COLO829 (cell line): Measurements from ENCODE around the gene ONECUT3.
"Not testable (repeated sequence)": the region's sequence is repeated elsewhere in the genome, so short reads cannot be mapped to it uniquely, and the experiment has no call there.

ENCODE experiments used
- DNase-seq: peaks from one replicate; pipeline ENCODE4 v3.0.0; 2012; ENCODE audit warnings: low spot score

ONECUT3 gene

DNA sequence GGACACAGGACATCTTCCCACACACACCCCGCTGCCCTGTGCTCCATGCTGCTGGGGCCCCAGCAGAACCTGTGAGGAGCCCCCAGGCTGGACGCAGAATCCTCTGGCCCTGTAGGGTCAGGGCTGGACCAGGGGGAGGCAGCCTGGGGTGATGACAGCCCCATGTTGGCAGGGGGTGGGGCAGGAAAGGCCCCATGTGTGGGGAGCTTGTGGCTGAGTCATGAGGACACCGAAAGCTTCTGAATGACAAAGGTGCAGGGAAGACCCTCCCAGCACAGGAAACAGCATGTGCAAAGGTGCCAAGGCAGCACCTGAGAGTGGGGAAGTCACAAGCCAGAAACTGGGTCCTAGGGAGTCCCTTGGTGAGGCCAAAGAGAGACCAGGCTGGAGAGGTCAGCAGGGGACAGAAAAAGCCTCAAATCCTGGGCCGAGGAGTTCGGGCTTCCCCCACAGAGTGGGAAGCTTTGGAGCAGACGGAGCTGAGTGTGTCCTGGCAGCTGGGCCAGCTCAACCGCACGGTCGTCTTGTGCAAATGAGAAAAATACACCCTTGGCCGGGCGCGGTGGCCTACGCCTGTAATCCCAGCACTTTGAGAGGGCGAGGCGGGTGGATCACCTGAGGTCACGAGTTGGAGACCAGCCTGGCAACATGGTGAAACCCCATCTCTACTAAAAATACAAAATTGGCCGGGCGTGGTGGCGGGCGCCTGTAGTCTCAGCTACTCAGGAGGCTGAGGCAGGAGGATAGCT is 41.3 kb downstream of the ONECUT3 start:
- no peak for DNase-seq

DNA sequence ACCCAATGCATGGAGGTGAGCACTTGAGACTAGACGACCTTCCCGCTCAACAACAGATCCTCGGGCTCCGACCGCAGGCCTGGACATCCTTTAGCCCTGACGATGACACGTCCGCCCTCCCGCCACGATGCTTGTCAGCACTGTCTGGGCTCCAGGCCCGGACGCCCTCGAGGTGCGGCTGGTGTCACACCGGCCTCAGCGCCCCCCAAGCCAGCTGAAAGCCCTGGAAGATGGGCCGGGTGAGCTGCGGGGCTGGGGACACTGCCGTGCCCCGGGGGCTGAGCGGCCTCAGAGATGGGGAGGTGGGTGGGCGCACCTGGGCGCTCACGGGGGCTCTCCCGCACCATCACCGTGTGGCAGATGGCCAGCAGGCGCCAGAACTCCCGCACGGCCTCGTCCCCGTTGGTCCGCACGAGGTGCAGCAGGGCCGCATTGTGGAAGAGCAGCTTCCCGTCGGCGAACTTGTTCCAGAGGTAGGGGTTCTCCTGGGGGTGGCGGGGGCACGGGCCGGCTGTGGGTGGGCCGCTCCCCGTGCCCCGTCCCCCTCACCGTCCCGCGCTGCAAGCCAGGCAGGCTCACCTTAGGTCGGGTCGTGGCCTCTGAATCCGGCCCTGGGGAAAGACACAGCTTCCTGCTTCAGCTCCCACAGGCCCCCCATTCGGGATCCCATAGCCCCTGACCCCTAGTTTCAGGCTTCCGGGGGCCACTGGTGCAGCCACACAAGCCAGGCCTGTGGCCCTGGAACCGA is 43.3 kb downstream of the ONECUT3 start:
- DNase-seq = no peak

DNA sequence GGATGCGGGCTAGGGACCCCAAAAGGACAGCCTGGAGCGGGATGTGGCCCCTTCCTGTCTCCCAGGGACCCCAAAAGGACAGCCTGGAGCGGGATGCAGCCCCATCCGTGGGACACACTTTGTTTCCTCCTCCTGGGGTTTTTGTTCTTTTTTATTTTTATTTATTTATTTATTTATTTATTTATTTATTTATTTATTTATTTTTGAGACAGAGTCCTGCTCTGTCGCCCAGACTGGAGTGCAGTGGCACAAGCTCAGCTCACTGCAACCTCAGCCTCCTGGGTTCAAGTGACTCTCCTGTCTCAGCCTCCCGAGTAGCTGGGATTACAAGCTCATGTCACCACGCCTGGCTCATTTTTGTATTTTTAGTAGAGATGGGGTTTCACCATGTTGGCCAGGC is 44.0 kb downstream of the ONECUT3 start:
- DNase-seq = not testable (repeated sequence)

DNA sequence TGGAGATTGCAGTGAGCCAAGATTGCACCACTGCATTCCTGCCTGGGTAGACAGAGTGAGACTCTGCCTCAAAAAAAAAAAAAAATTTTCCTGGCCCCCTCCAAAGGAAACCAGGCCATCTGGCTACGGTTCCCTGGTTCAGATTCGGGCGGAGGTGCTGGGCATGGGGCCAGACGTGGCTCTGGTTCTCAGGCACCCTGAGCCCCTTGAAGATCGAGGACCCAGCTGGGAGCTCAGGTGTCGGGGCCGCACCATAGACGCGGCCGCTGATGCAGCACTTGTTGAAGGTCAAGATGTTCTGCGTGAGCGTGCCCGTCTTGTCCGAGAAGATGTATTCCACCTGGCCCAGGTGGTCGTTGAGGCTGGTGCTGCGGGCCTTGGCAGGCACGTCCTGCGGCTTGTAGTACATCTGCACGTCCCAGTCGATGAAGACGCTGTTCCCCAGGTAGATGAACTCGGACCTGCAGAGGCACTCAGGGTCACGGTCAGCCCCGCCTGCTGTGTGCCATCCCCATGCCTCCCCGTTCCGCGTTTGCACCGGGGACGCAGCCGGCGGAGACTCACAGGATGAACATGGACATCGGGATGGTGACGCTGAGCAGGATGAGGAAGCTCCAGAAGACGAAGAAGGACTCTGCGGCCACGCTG is 46.5 kb downstream of the ONECUT3 start:
- no peak for DNase-seq

DNA sequence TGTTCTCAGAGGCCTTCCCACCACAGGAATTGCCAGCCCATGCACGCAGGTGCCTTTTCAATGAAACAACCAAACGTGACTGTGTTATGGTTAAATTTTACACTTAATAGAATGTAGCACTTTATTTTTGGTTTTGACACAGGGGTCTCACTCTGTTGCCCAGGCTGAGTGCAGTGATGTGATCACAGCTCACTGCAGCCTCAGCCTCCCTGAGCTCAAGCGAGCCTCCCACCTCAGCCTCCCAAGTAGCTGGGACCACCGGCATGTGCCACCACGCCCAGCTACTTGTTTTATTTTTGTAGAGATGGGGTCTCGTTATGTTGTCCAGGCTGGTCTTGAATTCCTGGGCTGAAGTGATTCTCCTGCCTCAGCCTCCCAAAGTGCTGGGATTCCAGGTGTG is 51.6 kb downstream of the ONECUT3 start:
- DNase-seq = no peak

DNA sequence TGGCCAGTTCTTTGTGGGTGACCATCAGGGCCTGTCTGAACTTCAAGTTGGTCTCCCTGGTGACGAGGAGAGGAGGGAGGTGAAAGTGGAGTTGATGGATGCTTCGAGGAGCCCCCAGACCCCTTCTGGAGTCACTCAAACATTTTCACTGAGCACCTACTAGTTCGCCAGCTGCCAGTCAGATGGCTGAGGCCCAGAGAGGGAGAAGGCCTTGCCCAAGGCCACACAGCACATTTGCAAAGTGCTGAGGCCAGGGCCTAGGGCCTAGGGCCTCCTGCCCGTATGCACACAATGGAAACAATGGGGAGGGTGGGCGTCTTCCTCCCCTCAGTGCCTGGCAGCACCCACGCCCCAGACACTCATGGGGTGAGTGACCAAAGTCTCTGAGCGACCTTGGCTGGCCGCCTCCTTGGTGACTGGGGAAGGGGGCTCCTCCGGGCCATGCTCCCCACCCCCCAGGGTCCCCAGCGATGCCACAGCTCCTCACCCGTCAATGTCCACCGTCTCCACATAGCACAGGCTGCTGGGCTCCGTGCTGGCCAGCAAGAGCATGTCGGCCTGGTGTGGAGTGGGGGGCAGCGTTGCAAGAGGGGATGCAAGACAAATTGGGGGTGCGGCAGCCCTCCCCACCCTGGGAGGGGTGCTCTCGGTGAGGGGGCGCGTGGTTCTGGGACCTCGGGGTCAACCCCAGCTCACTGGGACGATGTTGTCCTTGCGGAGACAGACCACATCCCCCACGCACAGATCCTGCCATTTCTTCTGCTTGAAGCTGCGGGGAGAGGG is 52.3 kb downstream of the ONECUT3 start:
- DNase-seq = no peak

DNA sequence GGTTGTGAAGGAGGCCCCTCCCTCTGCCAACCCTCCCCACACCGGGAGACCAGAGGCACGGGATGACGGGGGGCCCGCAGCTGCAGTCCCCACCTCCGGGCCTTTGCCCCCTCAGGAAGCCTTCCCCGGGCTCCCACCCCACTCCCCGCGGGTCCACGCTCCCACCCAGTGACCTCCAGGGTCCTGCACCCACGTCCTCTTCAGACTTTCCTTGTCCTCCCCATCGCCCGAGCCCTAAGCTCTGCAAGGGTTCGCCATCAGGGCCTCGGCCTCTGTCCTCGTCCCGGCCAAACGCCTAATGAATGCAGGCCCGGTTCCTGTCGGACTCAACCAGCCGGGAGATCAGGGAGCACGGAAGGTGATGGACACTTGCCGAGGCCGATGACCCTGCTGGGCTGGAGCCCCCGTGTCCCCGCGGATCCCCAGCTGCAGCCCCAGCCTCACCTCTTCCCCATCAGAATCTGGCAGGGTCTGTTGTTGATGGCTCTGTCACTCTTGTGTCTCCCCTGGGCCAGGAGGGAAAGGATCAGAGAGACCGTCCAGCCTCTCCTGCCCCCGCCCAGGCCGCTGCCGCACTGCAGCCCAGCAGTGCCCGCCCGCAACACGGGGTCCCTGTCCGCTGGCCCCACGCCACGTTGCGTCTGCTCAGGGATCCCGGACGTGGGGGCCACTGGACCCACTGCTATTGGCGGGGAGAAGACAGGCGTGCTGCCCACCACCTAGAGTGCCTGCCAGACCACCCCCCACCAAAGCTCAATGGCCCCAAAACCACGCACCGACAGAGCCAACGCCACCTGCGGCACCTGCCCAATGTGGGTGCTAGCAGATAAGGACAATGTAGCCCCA is 53.1 kb downstream of the ONECUT3 start:
- DNase-seq = no peak

DNA sequence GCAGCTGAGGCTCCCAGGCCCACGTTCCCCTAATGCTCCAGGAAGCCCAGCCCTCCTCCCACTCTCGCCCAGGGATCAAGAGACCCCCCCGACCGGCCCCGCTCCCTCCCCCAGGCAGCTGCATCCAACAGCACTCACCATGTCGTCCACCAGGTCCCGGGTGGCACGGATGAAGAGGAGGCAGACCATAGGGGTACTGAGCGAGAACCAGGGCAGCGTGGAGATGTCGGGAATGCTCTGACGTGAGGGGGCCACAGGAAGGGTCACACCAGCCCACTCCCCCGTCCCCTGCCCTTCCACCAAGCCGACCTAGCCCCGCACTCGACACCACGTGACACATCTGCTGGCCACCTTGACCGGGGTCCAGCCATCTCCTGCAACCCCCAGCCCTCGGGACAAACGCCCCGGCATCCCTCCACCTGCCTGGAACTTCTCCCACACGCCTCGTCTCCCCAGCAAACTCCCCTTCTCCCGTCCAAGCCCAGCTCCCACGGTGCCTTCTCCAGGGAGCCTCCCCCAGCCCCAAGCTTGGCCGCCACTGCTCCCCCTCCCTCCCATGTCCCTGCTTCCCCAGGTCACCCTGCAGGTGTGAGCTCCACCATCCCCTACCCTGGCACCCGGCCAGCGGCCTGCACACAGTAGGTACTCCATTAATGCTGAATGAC is 53.9 kb downstream of the ONECUT3 start:
- no peak for DNase-seq

DNA sequence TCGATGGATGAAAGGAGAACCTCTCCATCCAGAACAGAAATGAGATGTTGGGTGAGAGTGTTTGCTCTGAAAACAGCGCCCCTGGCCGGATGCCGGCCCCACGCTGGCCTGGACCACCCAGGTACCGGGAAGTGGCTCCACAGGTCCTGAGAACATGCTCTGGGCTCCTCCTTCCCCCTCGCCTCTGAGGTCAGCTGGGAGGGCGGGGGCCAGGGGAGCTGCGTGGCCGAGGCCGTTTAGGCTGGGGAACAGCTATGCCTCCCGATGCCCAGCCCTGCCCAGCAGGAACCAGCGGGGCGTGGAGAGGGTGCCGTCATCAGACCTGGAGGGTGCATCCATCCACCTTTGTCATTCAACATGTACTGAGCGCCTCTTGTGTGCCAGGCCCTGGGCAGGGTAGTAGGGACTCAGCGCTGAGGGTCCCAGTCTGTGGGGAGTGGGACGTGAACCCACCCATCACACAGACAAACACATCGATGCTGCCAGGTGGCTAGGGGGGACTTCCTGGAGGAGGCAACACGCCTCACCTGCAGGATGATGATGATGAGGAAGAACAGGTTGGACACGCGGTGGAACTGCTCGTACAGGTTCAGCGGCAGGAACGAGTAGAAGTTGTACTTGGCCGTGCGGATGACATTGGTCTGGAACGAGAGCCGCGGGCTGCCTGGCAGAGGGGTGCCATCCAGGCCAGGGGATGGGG is 54.5 kb downstream of the ONECUT3 start:
- DNase-seq = no peak

DNA sequence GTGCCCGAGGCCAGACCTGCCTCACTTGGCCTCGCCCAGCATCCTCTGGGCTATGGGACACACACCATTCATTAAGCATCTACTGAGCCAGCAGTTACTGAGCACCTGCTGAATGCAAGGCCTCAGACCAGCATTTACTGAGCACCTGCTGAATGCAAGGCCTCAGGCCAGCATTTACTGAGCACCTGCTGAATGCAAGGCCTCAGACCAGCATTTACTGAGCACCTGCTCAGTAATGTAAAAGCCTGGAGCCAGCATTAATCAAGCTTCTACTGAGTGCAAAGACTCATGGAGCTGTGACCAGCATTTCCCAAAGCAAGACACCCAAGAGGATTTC is 55.1 kb downstream of the ONECUT3 start:
- no peak for DNase-seq

DNA sequence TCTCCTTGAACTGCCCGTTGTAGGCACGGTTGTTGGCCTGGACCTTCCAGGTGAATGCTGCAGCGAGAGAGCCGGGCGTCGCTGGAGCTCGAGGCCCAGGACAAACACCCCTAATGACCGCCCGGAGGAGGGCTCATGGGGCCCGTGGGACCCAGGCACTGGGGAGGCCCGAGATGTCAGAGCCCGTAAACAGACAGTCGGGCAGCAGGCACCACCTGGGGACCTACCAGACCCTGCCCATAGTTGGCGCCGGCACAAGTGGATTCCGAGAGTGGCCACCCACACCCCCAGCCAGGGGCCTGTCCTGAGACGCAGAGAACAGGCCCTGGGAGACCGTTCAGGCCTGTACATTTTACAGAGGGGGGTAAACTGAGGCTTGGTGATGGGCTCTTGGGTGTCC is 56.4 kb downstream of the ONECUT3 start:
- no peak for DNase-seq

DNA sequence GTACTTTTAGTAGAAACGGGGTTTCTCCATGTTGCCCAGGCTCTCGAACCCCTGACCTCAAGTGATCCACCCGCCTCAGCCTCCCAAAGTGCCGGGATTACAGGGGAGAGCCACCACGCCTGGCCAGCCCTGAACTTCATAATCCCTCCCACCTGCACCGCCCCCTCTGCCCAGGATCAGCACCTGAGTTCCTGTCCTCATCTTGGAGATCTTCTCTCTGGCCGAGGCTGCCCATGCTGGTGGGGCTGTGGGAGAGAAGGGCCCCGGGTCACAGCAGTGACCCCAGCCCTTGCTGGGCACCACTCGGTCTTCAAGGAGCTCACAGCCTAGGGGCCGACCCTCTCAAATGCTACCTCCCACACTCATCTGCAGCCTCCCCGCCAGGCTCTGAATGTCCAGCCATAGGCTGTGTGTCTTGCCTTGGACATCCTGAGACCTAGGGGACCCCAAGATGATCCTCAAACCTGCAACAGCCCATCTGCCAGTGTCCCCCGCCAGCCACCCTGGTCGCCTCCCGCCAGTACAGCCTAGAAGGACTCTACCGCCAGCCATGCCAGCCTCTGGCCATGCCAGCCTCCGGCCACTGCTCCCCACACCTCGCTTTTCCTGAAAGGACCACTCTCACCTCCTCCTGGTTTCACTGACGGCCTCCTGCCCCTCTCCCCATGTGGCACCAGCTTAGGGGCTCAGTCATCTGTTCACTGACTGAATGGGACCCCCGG is 57.3 kb downstream of the ONECUT3 start:
- DNase-seq = no peak

DNA sequence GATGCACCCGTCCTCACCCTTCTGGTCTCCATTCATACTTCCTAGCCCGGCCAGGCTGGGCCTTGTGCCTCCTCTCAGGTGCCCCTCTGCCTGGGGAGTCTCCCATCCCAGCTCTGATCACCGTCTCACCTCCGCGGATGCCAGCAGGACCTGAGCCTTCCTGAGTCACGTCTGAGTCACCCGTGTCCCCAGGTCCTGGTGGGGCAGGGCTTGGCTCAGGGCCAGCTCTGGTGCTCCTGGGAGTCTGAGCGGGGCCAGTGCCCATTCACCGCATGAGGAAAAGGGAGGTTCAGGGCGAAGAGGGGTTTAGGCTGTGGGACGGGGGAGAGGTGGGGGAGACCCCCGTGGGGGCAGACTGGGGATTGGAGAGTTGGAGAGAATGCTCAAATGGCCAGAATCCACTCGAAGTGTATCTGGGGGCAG is 58.2 kb downstream of the ONECUT3 start:
- DNase-seq = peak; percentile 45

DNA sequence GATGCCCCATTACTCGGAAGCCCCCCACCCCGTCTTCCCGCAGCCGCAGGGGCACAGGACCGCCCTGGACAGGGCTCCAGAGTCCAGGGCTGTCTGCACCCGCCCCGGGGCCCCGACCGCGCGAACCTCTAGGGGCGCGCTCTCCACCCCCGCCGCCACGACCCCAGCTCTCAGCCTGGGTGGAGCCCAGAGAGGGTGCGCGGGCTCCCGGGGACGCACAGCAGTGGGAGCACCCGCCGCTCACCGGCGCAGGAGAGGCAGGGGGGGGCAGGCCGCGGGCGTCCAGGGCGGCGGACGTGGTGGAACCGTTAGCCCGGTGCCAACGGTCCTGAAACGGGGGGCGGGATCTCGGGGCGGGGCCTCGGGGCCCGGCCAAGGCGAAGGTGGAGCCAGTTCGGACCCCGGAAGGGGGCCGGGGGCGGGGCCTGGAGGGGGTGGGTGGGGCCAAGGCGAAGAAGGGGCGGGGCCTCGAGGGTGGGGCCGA is 58.7 kb downstream of the ONECUT3 start, which contains the start of gene ATP8B3:
TSS of gene ATP8B3 (minus strand) at position 335 of the 484 bp plus-strand sequence. CDS start 540 bp downstream, outside the sequence.
- DNase-seq = no peak

DNA sequence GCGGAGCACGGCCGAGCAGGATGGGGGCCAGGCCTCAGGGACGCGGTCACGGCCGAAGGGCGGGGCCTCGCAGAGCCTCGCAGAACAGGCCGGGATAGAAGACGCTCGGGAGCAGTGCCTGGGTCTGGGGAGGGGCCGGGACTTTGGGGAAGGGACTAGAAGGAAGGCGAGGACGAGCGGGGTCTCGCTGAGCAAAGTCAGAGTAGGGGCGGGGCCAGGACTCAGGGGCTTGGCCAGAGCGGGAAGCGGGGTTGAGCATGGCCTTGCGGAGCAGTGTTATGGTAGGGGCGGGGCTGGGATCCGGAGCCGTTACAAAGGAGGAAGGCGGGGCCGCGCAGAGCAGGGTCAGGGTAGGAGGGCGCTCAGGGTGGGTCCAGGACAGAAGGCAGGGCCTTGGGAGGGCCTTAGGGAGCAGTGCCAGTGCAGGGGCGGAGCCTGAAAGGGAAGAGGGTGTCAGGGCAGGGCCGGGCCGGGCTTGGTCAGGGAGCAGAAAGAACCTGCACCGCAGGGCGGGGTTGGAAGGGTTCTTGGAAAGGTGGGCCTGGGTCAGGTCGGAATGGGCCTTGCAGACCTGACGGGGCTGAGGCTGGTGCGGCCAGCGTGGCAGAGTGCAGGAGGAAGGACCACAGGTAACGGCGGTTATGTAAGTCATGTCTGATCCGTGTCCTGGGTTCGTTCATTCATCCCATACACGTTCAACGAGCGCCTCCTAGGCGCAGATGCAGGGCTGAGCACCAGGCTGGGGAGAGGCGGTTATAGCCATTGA is 59.3 kb downstream of the ONECUT3 start:
- peak; percentile 99 for DNase-seq

DNA sequence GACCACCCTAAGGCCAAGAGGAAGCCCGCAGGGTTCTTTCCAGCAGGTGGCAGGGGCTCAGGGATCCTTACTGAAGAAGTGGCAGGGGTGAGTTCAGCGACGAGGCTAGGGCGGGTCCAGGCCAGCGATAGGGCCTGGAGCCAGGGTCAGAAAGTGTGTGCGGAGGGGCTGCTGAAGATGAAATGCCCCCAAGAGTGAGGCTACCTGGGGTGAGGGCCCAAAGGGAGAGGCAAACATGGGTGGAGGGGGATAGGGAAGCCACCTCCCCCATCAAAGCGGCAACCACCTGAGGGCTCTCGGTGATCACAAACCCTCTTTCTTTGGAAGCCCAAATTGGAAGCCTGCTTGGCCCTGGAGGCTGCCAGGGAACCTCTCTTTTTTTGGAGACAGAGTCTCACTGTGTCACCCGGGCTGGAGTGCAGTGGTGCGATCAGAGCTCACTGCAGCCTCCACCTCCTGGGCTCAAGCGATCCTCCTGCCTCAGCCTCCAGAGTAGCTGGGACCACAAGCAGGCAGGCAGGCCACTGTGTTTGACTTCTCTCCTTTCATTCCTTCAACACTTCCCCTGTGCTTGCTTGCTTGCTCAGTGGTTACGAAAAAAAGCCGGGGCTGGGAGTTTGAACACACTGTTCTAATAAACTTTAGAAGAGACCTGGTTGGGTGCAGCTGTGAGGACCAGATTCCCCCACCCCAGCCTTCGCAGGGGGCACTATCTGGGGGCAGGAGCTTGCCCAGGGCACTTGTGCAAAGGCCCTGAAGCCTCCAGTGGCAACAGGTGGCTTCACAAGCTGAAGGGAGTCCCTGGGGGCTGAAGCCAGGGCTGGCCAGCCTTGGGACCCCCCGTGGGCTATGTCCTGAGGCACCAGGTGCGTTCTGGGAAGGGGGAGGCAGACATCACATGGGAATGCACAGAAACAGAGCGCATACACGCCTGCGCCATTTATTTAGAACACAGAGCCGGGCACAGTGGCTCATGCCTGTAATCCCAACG is 60.2 kb downstream of the ONECUT3 start:
- DNase-seq = no peak

DNA sequence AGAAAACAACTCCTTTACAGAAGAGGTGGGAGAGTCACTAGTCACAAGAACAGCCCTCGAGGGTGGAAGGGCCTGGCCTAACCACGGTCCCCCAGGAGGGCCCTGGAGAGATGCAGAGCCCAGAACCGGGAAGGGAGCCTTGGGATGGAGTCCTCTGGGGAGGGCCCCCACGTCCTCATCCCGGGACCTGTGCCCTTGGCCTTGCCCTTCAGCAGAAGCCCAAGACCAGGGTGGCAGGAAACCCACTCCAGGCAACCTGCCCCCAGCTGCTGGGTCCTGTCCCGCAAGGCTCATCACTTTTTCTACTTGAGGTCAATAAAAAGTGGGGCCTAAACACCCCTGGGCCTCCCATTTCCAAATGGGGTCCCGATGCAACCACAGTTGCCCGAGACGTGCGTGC is 61.1 kb downstream of the ONECUT3 start:
- no peak for DNase-seq
